Nephron (organoid): ENCODE data around the gene CRYL1.

Source experiments
- H3K27ac Mint-ChIP-seq, 3 experiments: 2 replicates each; pipeline ENCODE4 v1.8.0; 2020; ENCODE audit warnings: mixed read lengths in 3 of 3, mild to moderate bottlenecking in 2 of 3, moderate library complexity in 1 of 3
- H3K27me3 Mint-ChIP-seq: 2 replicates; pipeline ENCODE4 v1.8.0; 2021; ENCODE audit warnings: low read depth, mild to moderate bottlenecking, moderate library complexity, mixed read lengths
- H3K36me3 Mint-ChIP-seq: 2 replicates; pipeline ENCODE4 v1.8.0; 2020; ENCODE audit warnings: low read depth, mixed read lengths
- H3K4me1 Mint-ChIP-seq: 2 replicates; pipeline ENCODE4 v1.8.0; 2020; ENCODE audit warnings: mixed read lengths
- H3K4me3 Mint-ChIP-seq, 3 experiments: 2 replicates each; pipeline ENCODE4 v1.8.0; 2020; ENCODE audit warnings: mild to moderate bottlenecking in 3 of 3, mixed read lengths in 3 of 3, moderate library complexity in 2 of 3
- H3K9me3 Mint-ChIP-seq: 2 replicates; pipeline ENCODE4 v1.8.0; 2020; ENCODE audit warnings: mixed read lengths
- TF ChIP-seq, protein P1 (sequence below), 3 experiments: fragments of 200-600 bp; sonication (generic); IDR thresholded peaks; one replicate each; pipeline ENCODE4 v1.5.0; 2021; ENCODE audit warnings: antibody characterized with exemption in 3 of 3; ENCODE audit not compliant: unreplicated experiment in 3 of 3

Gene CRYL1

GRCh38 chr13:20501592-20501991, 24.1 kb downstream of the CRYL1 start:
- TF ChIP-seq, protein P1, sequence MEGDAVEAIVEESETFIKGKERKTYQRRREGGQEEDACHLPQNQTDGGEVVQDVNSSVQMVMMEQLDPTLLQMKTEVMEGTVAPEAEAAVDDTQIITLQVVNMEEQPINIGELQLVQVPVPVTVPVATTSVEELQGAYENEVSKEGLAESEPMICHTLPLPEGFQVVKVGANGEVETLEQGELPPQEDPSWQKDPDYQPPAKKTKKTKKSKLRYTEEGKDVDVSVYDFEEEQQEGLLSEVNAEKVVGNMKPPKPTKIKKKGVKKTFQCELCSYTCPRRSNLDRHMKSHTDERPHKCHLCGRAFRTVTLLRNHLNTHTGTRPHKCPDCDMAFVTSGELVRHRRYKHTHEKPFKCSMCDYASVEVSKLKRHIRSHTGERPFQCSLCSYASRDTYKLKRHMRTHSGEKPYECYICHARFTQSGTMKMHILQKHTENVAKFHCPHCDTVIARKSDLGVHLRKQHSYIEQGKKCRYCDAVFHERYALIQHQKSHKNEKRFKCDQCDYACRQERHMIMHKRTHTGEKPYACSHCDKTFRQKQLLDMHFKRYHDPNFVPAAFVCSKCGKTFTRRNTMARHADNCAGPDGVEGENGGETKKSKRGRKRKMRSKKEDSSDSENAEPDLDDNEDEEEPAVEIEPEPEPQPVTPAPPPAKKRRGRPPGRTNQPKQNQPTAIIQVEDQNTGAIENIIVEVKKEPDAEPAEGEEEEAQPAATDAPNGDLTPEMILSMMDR (IDR thresholded peaks at IDR 0.05; ENCODE audit: unreplicated experiment in 3 of 3): no peak
- Mint-ChIP-seq H3K27ac (no peak overlapping the region), H3K9me3 (peaks cover 11% of the 10 kb centered on the region), H3K27me3 (peaks cover 7% of the 10 kb centered on the region), H3K36me3 (peaks cover 17% of the 10 kb centered on the region), H3K4me3 (no peak overlapping the region), H3K4me1 (peaks cover 2% of the 10 kb centered on the region)

DNA sequence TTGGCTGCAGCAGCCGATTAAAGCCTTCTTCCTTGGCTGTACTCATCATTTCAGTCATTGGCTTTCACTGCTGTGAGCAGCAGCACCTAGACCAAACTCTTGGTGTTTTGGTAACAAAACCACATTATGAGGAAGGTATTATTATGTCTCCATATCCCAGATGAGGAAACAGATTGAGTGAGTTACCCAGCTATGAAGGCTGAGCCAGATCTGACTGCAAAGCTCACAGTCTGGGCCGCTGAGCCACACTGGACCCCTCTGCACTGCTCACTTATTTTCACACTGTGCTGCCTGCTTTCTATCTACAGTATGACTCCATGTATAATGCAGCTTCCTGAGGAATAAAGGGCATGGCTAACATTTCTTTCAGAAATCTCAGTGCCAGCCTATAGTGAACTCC, 24.5 kb downstream of the CRYL1 start:
- TF ChIP-seq, protein P1 (IDR thresholded peaks at IDR 0.05; ENCODE audit: unreplicated experiment in 3 of 3): no peak
- H3K9me3 Mint-ChIP-seq: peaks cover 11% of the 10 kb centered on the region

DNA sequence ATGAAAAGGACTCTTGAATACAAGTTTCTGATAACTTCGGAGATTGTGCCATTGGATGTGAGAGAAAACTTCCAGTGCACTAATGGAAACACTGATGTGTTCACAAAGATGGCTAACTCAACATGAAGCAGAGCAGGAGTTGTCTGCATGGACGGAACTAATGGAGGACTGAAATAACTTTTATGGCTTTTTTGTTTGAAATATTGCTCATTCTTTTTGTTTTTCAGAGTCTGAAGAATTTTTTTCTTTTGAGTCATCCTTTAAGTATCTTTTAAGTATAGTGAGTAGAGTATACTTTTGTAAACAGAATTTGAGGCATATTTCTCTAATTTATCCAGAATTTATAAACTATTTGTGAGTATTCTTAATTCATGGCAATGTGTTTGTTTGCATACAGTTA, 25.7 kb downstream of the CRYL1 start:
- H3K27ac Mint-ChIP-seq: no peak overlapping the region
- peaks cover 17% of the 10 kb centered on the region for H3K36me3 Mint-ChIP-seq
- peaks cover 11% of the 10 kb centered on the region for H3K9me3 Mint-ChIP-seq
- H3K4me1 Mint-ChIP-seq: peaks cover 8% of the 10 kb centered on the region
- TF ChIP-seq, protein P1 (IDR thresholded peaks at IDR 0.05; ENCODE audit: unreplicated experiment in 3 of 3): no peak
- peaks cover 7% of the 10 kb centered on the region for H3K27me3 Mint-ChIP-seq
- H3K4me3 Mint-ChIP-seq: no peak overlapping the region

More for the DNA sequence above, 24.5 kb downstream of the CRYL1 start:
- no peak overlapping the region for H3K27ac Mint-ChIP-seq
- H3K4me1 Mint-ChIP-seq: no peaks in the 10 kb centered on the region
- H3K36me3 Mint-ChIP-seq: peaks cover 17% of the 10 kb centered on the region
- no peak overlapping the region for H3K4me3 Mint-ChIP-seq
- peaks cover 7% of the 10 kb centered on the region for H3K27me3 Mint-ChIP-seq

DNA sequence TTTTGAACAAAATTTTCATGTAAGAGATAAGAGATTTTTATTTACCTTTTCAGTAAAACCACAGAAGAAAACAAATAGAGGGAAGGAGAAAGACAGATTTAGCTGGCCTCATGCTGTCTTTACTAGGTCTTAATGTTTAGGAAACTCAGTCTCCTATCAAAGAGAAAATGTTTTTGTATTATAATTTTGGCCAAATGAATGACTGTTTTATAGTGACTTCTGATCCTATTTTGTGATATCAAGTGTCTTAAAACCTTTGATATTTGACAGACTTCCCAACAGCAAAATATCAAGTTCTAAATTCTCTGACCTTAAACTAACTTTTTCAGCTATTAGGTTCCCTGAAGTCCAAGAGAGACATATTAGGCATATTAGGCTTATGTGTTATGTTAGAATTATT, 27.0 kb downstream of the CRYL1 start:
- TF ChIP-seq, protein P1 (IDR thresholded peaks at IDR 0.05; ENCODE audit: unreplicated experiment in 3 of 3): no peak
- H3K27me3 Mint-ChIP-seq: peaks cover 7% of the 10 kb centered on the region
- H3K36me3 Mint-ChIP-seq: peaks cover 17% of the 10 kb centered on the region
- H3K4me1 Mint-ChIP-seq: peaks cover 10% of the 10 kb centered on the region
- no peak overlapping the region for H3K27ac Mint-ChIP-seq
- H3K4me3 Mint-ChIP-seq: no peak overlapping the region
- H3K9me3 Mint-ChIP-seq: peaks cover 11% of the 10 kb centered on the region

DNA sequence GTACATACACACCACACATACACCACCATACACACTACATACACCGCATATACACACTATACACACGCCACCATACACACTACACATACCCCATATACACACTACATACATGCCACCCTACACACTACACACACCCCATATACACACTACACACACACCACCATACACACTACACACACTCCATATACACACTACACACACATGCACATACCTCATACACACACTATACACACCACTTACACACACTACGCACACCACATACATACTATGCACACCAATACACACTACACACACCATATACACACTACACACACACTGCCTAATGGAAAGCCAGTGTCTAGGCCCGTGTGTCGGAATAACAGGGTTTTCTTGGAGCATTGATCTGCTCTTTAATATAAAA, 27.5 kb downstream of the CRYL1 start:
- no peak overlapping the region for H3K27ac Mint-ChIP-seq
- peaks cover 11% of the 10 kb centered on the region for H3K9me3 Mint-ChIP-seq
- peaks cover 17% of the 10 kb centered on the region for H3K36me3 Mint-ChIP-seq
- H3K27me3 Mint-ChIP-seq: peaks cover 7% of the 10 kb centered on the region
- TF ChIP-seq, protein P1 (IDR thresholded peaks at IDR 0.05; ENCODE audit: unreplicated experiment in 3 of 3): no peak
- H3K4me1 Mint-ChIP-seq: peaks cover 10% of the 10 kb centered on the region
- H3K4me3 Mint-ChIP-seq: no peak overlapping the region

DNA sequence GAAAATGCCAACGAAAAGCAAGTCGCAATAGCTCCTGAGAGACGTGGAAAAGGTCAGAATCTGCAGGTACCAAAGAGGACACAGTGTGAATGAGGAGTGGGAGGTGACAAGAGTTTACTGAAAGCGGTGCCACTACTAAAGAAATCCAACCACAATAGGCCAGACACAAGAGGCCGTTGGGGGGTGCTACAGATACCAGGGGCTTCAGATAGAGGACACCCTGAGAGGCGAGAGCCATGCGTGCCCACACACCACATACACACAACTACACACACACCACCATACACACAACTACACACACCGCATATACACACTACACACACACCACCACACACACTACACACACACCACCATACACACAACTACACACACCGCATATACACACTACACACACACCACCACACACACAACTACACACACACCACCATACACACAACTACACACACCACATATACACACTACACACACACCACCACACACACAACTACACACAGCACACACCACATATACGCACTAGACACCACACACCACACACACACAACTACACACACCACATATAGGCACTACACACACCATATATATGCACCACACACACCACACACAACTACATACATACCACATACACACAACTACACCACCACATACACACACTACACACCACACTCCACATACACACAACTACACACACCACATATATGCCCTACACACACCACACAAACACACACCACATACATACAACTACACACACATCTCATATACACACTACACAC, 28.5 kb downstream of the CRYL1 start:
- no peak overlapping the region for H3K4me3 Mint-ChIP-seq

More for the DNA sequence above, 28.5 kb downstream of the CRYL1 start:
- Mint-ChIP-seq H3K36me3 (peaks cover 17% of the 10 kb centered on the region), H3K9me3 (peaks cover 11% of the 10 kb centered on the region), H3K27ac (no peak overlapping the region), H3K27me3 (peaks cover 7% of the 10 kb centered on the region), H3K4me1 (peaks cover 15% of the 10 kb centered on the region)
- TF ChIP-seq, protein P1 (IDR thresholded peaks at IDR 0.05; ENCODE audit: unreplicated experiment in 3 of 3): no peak
